ENCODE measurements around the gene FAM53A.

Gene FAM53A

DNA sequence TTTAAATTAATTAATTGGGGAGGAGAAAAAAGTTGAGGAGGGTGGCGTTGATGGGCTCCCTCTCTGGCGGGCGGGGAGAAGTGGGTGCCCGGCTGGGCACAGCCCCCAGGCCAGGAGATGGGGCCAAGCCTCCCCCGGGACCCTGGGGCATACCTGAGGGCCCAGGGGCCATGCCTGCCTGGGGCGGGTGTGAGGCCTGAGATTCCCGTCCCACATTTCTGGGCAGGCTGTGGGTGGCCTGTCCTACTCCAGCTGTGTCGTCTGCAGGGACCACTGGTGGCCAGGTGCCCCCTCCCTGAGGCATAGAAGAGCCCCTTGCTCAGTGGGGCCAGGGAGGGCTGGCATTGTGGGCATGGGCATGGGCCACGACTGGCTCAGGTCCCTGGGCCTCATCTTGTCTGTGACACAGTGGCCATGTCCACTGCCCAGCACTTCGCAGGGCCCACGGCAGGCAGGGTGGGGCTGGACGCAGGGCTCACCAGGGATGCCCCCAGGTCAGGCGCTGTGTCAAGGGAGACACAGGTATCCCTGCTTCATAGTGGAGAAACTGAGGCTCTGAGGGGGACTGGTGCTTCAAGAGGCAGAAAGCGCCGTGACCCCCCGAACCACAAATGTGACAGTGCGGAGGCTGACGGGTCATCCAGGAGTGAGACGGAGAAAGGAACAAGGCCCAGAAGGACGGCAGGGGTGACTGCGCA lies 60.1 kb downstream of the FAM53A start:
- H3K36me3 Mint-ChIP-seq (ENCODE audit: low read depth), result no peaks in the 10 kb centered on the region
- no peak overlapping the region for H3K4me3 Mint-ChIP-seq
- peaks cover 4% of the 10 kb centered on the region for H3K27me3 Mint-ChIP-seq (ENCODE audit: low read depth)
- TF ChIP-seq, protein P1, sequence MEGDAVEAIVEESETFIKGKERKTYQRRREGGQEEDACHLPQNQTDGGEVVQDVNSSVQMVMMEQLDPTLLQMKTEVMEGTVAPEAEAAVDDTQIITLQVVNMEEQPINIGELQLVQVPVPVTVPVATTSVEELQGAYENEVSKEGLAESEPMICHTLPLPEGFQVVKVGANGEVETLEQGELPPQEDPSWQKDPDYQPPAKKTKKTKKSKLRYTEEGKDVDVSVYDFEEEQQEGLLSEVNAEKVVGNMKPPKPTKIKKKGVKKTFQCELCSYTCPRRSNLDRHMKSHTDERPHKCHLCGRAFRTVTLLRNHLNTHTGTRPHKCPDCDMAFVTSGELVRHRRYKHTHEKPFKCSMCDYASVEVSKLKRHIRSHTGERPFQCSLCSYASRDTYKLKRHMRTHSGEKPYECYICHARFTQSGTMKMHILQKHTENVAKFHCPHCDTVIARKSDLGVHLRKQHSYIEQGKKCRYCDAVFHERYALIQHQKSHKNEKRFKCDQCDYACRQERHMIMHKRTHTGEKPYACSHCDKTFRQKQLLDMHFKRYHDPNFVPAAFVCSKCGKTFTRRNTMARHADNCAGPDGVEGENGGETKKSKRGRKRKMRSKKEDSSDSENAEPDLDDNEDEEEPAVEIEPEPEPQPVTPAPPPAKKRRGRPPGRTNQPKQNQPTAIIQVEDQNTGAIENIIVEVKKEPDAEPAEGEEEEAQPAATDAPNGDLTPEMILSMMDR (IDR thresholded peaks at IDR 0.05; ENCODE audit: unreplicated experiment in 3 of 3), result no peak
- H3K4me1 Mint-ChIP-seq, result no peaks in the 10 kb centered on the region
- H3K9me3 Mint-ChIP-seq, result no peaks in the 10 kb centered on the region
- no peak overlapping the region for H3K27ac Mint-ChIP-seq

DNA sequence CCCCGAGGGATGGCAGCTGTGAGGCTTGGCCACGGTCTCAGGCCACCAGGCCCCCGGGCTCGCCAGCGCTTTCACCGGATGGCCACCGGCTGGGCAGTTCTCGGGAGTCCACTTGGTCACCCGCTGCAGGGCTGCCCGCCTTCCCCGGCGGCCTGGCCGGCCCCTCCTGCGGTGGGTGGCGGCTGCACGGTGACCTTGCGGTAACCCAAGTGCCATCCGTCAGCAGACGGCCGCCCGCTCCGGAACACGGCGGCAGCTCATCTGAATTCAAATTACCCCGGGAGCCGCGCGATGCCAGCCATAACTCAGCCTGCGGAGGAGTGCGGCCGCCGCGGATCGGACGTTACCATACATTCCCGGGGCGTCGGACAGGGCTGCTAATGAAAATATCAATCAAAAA lies 60.7 kb downstream of the FAM53A start:
- Mint-ChIP-seq H3K4me3 (no peak overlapping the region), H3K27me3 (ENCODE audit: low read depth) (peaks cover 4% of the 10 kb centered on the region), H3K27ac (no peak overlapping the region), H3K9me3 (no peaks in the 10 kb centered on the region), H3K36me3 (ENCODE audit: low read depth) (no peaks in the 10 kb centered on the region), H3K4me1 (no peaks in the 10 kb centered on the region)
- TF ChIP-seq, protein P1 (IDR thresholded peaks at IDR 0.05; ENCODE audit: unreplicated experiment in 3 of 3), result no peak

DNA sequence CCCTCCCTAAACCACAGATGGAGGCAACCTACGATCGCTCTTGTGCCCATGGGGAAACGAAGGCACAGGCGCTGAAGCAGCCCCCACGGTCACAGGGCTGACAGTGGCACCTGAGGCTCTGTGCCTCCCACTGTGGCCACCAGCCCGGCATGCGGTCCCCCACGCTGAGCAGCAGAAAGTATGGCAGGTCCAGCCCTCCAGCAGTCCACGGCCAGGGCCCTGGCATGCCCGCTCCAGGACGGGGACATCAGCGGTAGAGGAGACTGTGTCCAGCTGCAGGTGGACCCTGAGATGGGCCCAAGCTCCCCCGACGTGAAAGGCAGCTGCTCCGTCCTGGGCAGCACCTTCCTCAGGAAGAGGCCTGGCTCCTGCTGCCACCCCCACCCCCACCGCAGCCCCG lies 61.2 kb downstream of the FAM53A start:
- TF ChIP-seq, protein P1 (IDR thresholded peaks at IDR 0.05; ENCODE audit: unreplicated experiment in 3 of 3), result no peak
- Mint-ChIP-seq H3K36me3 (ENCODE audit: low read depth) (no peaks in the 10 kb centered on the region), H3K27me3 (ENCODE audit: low read depth) (peaks cover 4% of the 10 kb centered on the region), H3K27ac (no peak overlapping the region), H3K4me1 (no peaks in the 10 kb centered on the region), H3K4me3 (no peak overlapping the region), H3K9me3 (no peaks in the 10 kb centered on the region)

DNA sequence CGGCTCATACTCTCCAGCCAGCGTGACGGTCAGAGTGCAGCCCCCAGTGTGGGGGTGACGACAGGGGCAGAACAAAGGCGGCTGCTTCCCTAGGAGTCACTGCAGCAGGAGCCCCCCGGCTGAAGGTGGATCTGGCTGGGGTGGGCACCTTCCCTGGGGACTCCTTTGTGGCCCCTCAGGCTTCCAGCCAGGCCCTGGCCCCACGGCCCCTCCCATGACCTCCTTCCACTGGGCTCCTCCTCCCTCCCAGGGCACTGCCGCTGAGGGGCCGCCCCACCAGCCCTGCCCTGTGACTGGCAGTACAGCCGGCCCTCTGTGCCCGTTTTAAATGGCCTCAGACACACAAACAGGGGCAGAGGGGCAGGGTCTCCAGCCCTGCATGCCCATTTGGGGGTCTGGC lies 61.9 kb downstream of the FAM53A start:
- TF ChIP-seq, protein P1 (IDR thresholded peaks at IDR 0.05; ENCODE audit: unreplicated experiment in 3 of 3), result no peak
- Mint-ChIP-seq H3K4me3 (no peak overlapping the region), H3K4me1 (no peaks in the 10 kb centered on the region), H3K27ac (no peak overlapping the region), H3K9me3 (no peaks in the 10 kb centered on the region), H3K27me3 (ENCODE audit: low read depth) (peaks cover 9% of the 10 kb centered on the region), H3K36me3 (ENCODE audit: low read depth) (no peaks in the 10 kb centered on the region)

DNA sequence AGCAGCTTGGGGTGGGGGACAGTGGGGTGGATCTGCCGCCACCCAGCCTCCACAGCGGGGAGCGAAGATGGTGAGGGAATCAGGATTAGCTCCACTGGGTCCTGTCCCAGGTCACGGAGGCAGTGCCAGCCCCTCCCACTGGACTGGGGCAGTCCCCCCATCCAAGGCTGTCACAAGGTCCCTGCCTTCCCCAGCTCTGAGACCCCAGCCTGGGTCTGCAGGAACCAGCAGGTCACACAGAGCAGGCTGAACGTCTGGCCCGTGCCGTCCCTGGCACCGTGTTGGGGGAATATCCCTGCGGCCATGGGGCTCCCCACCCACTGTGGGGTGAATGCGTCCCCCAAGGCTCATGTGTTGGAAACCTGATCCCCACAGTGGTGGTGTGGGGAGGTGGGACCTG lies 62.6 kb downstream of the FAM53A start:
- TF ChIP-seq, protein P1 (IDR thresholded peaks at IDR 0.05; ENCODE audit: unreplicated experiment in 3 of 3), result no peak

DNA sequence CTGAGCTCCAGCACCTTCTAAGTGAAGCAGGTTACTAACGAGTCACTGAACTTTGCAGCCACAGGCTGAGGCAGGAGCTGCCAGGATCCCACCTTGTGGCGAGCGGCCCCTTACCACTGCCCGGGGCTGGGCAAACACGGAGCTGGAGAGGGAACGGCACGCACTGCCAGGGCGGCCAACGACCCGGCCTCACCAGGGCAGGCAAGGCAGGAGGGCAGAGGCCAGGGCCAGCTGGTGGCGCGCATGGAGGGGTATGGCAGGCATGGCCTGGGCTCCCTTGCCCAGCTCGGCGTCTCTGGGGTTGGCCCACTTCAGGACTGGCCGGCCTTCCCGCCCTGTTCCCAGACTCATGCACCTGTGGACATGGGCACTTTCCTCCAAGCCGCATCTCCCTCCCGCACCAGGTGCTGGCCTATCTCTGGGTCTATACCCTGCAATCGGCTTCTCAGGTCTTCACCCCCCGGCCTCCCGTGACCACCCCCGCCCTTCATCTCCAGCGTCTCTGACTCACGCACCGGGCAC lies 64.9 kb downstream of the FAM53A start:
- Mint-ChIP-seq H3K4me1 (no peaks in the 10 kb centered on the region), H3K27me3 (ENCODE audit: low read depth) (peaks cover 27% of the 10 kb centered on the region), H3K36me3 (ENCODE audit: low read depth) (no peaks in the 10 kb centered on the region), H3K4me3 (no peak overlapping the region), H3K27ac (no peak overlapping the region), H3K9me3 (peaks cover 4% of the 10 kb centered on the region)
- TF ChIP-seq, protein P1 (IDR thresholded peaks at IDR 0.05; ENCODE audit: unreplicated experiment in 3 of 3), result no peak

More for the DNA sequence above, 62.6 kb downstream of the FAM53A start:
- Mint-ChIP-seq H3K27me3 (ENCODE audit: low read depth) (peaks cover 9% of the 10 kb centered on the region), H3K36me3 (ENCODE audit: low read depth) (no peaks in the 10 kb centered on the region), H3K4me3 (no peak overlapping the region), H3K4me1 (no peaks in the 10 kb centered on the region), H3K27ac (no peak overlapping the region), H3K9me3 (no peaks in the 10 kb centered on the region)
